ENCODE data around the gene HECTD2.

Gene HECTD2

DNA sequence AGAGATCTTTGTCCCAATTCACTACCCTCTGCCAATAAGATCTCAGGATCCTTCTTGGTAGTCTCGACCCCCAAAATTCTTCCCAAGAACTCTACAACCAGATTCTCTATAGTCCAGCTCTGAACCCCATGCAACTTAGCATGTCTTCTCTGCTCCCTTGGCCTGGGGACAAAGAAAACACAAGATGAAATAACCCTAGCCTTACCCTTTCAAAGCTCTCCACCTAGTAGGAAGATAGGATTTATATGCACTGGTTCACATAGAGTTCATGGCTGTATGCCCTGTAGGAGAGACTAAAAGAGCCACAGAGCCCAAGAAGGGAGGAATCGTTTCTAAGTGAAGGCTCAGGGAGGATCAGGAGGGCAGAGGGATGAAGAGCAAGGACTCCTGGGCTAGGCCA lies 126.6 kb downstream of the HECTD2 start:
- Histone ChIP-seq H3K36me3 (ENCODE audit: control insufficient read depth, low read length) (no peaks in the 10 kb centered on the region), H3K27ac (ENCODE audit: low read depth, low read length) (no peak overlapping the region), H3K4me2 (ENCODE audit: low read length) (no peak overlapping the region), H3K4me1 (ENCODE audit: control insufficient read depth, low read length) (peaks cover 11% of the 10 kb centered on the region; the same call in 1 of the 2 replicates), H3F3A (ENCODE audit: control insufficient read depth, insufficient read depth) (no peaks in the 10 kb centered on the region), H3K9me2 (replicated peaks; ENCODE audit: control insufficient read depth, low read length) (no peaks in the 10 kb centered on the region), H3K27me3 (ENCODE audit: control insufficient read depth, low read length) (no peaks in the 10 kb centered on the region), H3K4me3 (ENCODE audit: low read length) (no peak overlapping the region), H4K20me1 (ENCODE audit: control insufficient read depth, insufficient read depth, low read depth, low read length) (no peaks in the 10 kb centered on the region), H3K79me2 (ENCODE audit: control insufficient read depth, low read length) (no peaks in the 10 kb centered on the region), H3K9me3 (ENCODE audit: control insufficient read depth, insufficient read depth, low read length) (no peaks in the 10 kb centered on the region)
- TF ChIP-seq, protein P1, sequence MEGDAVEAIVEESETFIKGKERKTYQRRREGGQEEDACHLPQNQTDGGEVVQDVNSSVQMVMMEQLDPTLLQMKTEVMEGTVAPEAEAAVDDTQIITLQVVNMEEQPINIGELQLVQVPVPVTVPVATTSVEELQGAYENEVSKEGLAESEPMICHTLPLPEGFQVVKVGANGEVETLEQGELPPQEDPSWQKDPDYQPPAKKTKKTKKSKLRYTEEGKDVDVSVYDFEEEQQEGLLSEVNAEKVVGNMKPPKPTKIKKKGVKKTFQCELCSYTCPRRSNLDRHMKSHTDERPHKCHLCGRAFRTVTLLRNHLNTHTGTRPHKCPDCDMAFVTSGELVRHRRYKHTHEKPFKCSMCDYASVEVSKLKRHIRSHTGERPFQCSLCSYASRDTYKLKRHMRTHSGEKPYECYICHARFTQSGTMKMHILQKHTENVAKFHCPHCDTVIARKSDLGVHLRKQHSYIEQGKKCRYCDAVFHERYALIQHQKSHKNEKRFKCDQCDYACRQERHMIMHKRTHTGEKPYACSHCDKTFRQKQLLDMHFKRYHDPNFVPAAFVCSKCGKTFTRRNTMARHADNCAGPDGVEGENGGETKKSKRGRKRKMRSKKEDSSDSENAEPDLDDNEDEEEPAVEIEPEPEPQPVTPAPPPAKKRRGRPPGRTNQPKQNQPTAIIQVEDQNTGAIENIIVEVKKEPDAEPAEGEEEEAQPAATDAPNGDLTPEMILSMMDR (IDR thresholded peaks at IDR 0.05; ENCODE audit: low read depth, low read length, poor library complexity, severe bottlenecking): no peak

DNA sequence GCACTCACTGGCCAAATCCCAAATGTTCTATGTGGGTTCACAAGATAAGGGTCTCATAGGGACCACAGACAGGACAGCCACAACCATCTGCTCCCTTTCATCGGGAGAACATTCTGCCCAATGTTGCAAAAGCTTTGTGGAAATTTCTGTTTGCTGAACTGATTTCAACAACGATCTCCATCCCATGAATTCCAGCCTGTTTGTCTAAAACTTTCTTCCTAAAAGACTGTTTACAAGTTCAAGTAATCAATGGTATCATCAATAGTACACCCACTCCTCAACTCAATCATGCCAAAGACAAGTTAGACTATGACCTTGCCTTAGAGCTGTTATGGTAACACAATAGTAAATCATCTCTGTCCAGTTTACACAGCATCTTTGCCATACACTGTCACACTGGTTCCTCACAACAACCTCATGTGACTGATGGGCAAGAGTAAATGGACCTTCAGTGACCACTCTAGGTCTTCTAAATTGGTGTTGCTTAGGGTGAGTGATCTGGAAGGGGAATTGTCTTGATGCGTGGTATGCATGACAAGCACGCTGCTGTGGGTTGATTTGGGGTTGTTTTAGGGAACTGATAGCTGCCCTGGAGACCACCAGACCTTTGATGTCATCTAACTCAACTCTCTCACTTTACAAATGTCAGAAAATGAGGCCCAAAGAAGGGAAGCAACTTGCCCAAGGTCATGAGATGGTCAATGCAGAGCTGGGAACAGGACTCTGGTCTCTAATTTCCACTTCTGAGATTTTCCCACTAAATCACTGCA lies 127.7 kb downstream of the HECTD2 start:
- Histone ChIP-seq H3K27me3 (ENCODE audit: control insufficient read depth, low read length) (no peaks in the 10 kb centered on the region), H3K9me2 (replicated peaks; ENCODE audit: control insufficient read depth, low read length) (no peaks in the 10 kb centered on the region), H3K4me2 (ENCODE audit: low read length) (no peak overlapping the region), H3K9me3 (ENCODE audit: control insufficient read depth, insufficient read depth, low read length) (no peaks in the 10 kb centered on the region), H3K36me3 (ENCODE audit: control insufficient read depth, low read length) (no peaks in the 10 kb centered on the region), H3K27ac (ENCODE audit: low read depth, low read length) (no peak overlapping the region), H3K4me1 (ENCODE audit: control insufficient read depth, low read length) (peaks cover 11% of the 10 kb centered on the region; the same call in 1 of the 2 replicates), H3F3A (ENCODE audit: control insufficient read depth, insufficient read depth) (no peaks in the 10 kb centered on the region), H3K79me2 (ENCODE audit: control insufficient read depth, low read length) (no peaks in the 10 kb centered on the region), H3K4me3 (ENCODE audit: low read length) (no peak overlapping the region), H4K20me1 (ENCODE audit: control insufficient read depth, insufficient read depth, low read depth, low read length) (no peaks in the 10 kb centered on the region)
- TF ChIP-seq, protein P1 (IDR thresholded peaks at IDR 0.05; ENCODE audit: low read depth, low read length, poor library complexity, severe bottlenecking): no peak
- TF ChIP-seq EZH2phosphoT487 (IDR thresholded peaks at IDR 0.05; ENCODE audit: borderline replicate concordance, low read length): no peak

DNA sequence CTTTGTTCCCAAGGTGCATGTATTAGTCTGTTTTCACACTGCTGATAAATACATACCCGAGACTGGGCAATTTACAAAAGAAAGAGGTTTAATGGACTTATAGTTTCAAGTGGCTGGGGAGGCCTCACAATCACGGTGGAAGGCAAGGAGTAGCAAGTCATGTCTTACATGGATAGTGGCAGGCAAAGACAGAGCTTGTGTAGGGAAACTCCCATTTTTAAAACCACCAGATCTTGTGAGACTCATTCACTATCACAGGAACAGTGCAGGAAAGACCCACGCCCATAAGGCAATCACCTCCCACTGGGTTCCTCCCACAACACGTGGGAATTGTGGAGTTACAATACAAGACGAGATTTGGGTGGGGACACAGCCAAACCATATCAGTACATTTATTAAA lies 129.8 kb downstream of the HECTD2 start:
- H3K9me2 ChIP-seq (replicated peaks; ENCODE audit: control insufficient read depth, low read length): no peaks in the 10 kb centered on the region
- H3K4me2 ChIP-seq (ENCODE audit: low read length): no peak overlapping the region
- no peak overlapping the region for H3K4me3 ChIP-seq (ENCODE audit: low read length)
- no peaks in the 10 kb centered on the region for H3K79me2 ChIP-seq (ENCODE audit: control insufficient read depth, low read length)
- no peaks in the 10 kb centered on the region for H3K9me3 ChIP-seq (ENCODE audit: control insufficient read depth, insufficient read depth, low read length)
- H3K27ac ChIP-seq (ENCODE audit: low read depth, low read length): no peak overlapping the region
- no peaks in the 10 kb centered on the region for H4K20me1 ChIP-seq (ENCODE audit: control insufficient read depth, insufficient read depth, low read depth, low read length)
- peaks cover 11% of the 10 kb centered on the region; the same call in 1 of the 2 replicates for H3K4me1 ChIP-seq (ENCODE audit: control insufficient read depth, low read length)
- no peaks in the 10 kb centered on the region for H3F3A ChIP-seq (ENCODE audit: control insufficient read depth, insufficient read depth)
- no peaks in the 10 kb centered on the region for H3K27me3 ChIP-seq (ENCODE audit: control insufficient read depth, low read length)
- no peaks in the 10 kb centered on the region for H3K36me3 ChIP-seq (ENCODE audit: control insufficient read depth, low read length)
- no peak for TF ChIP-seq EZH2phosphoT487 (IDR thresholded peaks at IDR 0.05; ENCODE audit: borderline replicate concordance, low read length)
- TF ChIP-seq, protein P1 (IDR thresholded peaks at IDR 0.05; ENCODE audit: low read depth, low read length, poor library complexity, severe bottlenecking): no peak
